ENCODE data around the gene RNF157. TPM values are rescaled to one million over a fixed set of nuclear protein-coding genes. Genes with fewer than 3 reads are reported as not detected.

The RNF157 gene
- total RNA-seq, 2 donors from 2014 or later: 46.6 to 124 TPM

DNA sequence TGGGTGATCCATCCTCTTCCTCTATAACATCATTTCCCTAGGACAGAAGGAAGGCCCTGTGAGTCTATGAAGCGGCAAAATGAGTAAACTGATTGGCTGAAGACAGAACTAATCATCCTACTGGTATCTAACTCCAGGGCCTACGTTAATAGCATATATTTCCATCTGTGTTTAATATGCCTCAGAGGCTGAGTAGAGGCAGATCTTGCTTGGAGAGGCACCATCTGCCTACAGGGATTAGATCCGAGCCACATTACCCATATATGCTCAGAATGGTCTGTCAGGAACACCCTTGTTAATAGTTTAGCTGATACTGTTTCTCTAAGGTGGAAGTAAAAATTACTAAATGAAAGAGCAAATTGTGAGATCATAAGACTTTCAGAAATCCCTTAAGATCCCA is 86.0 kb downstream of the RNF157 start:
- Mint-ChIP-seq H3K9me3 (no peaks in the 10 kb centered on the region), H3K4me3 (no peak overlapping the region), H3K4me1 (ENCODE audit: low read depth in 2 of 2) (peaks cover 0 to 3% of the 10 kb centered on the region in 2 donors), H3K36me3 (no peaks in the 10 kb centered on the region), H3K27ac (peak overlapping the region in 1 of 2 donors; percentile 40), H3K27me3 (no peaks in the 10 kb centered on the region)
- ATAC-seq (no peak), DNase-seq (ENCODE audit: low spot score) (no peak)

DNA sequence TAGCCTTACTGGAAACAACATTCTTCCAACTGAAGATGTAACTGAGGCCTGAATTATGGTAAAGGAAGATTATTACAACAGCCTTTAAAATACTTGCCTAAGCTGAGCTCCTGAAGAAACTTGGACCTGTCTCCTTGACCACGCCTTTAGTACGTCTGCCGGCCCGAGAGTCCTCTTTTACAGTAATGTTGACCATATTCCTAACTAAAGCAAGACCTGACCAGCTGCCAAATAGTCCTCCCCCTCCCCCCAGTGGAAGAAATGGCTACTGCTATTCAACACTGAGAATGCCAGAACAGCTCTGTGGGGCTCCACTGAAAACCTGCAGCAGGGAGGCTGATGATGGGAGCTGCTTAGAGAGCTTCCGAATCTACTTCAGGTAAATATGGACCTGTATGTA is 86.7 kb downstream of the RNF157 start:
- peaks cover 0 to 8% of the 10 kb centered on the region in 2 donors for H3K4me1 Mint-ChIP-seq (ENCODE audit: low read depth in 2 of 2)
- no peak for DNase-seq (ENCODE audit: low spot score)
- no peaks in the 10 kb centered on the region for H3K27me3 Mint-ChIP-seq
- H3K9me3 Mint-ChIP-seq: no peaks in the 10 kb centered on the region
- H3K4me3 Mint-ChIP-seq: no peak overlapping the region
- peak overlapping the region in 1 of 2 donors; percentile 40 for H3K27ac Mint-ChIP-seq
- ATAC-seq: no peak
- H3K36me3 Mint-ChIP-seq: no peaks in the 10 kb centered on the region

DNA sequence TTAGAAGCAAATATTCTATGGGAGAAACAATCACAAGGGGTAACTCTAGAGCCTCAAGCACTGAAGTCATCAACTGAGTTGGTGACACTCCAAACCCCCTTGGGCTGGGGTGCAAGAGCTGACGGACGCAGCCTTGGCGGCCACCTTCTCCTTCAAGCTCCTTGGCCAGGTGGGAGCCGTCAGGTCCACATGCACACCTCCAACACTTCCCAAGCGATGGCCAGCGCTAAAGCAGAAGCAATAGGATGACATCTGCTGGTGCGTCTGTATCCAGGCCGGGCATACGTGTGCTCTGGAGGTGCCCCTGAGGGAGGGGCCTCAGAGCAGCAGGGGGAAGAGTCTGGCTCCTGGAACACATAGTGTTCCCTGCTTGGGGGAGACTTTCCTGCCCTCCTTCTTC is 87.1 kb downstream of the RNF157 start:
- Mint-ChIP-seq H3K4me1 (ENCODE audit: low read depth in 2 of 2) (peaks cover 0 to 9% of the 10 kb centered on the region in 2 donors), H3K27me3 (no peaks in the 10 kb centered on the region), H3K36me3 (no peaks in the 10 kb centered on the region), H3K4me3 (no peak overlapping the region), H3K27ac (no peak overlapping the region), H3K9me3 (no peaks in the 10 kb centered on the region)
- ATAC-seq: no peak
- no peak for DNase-seq (ENCODE audit: low spot score)

DNA sequence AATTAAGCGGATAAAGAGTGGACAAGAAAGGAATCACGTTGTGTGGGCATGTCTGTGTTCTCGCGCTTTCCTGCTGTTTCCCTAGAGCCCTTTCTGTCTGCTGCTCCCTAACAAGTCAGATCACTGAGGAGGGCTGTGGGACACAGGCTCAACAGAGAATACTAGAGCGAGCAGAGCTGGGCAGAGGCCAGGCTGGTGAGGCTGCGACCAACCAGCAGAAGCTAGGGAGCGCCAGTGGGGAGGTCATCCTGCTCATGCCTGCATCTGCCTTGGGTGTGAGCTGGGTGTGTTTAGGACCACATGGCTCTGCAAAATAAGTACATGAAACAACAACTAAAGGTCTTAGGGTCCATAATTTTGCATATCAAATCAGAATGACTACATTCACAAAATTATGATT is 87.7 kb downstream of the RNF157 start:
- Mint-ChIP-seq H3K27ac (peak overlapping the region in 1 of 2 donors; percentile 51), H3K4me1 (ENCODE audit: low read depth in 2 of 2) (peaks cover 0 to 9% of the 10 kb centered on the region in 2 donors)
- DNase-seq (ENCODE audit: low spot score): no peak

DNA sequence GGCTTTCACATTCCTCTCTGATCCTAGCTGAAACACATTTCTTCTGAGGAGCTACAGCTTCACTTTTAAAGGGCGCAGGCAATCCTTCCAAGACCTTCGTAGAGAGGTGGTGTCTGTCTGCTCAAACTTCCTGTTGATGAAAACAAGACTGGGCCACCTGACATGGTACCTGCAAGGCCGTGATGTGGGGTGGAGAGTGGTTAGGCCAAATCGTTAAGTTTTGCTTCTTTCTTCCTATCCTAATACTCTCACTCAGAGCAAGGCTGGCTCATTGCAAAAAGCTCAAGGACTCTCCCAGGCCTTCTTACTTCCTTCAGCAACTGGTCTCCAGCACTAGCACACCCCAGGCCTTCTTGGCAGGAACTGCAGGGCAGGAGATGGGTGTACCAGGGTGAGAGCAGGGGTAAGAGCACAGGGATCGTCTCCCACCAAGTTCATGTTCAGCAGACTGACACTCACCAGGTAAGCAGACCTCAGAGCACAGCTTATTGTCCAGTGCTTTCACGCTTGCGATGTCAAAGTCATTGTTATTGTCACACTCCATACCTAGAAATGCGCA is 88.3 kb downstream of the RNF157 start:
- ATAC-seq: no peak
- Mint-ChIP-seq H3K9me3 (no peaks in the 10 kb centered on the region), H3K27me3 (no peaks in the 10 kb centered on the region), H3K36me3 (no peaks in the 10 kb centered on the region), H3K27ac (peak overlapping the region in 1 of 2 donors; percentile 51), H3K4me3 (no peak overlapping the region), H3K4me1 (ENCODE audit: low read depth in 2 of 2) (peaks cover 4 to 15% of the 10 kb centered on the region in 2 donors)
- DNase-seq (ENCODE audit: low spot score): no peak

More for the DNA sequence above, 87.7 kb downstream of the RNF157 start:
- no peak for ATAC-seq
- Mint-ChIP-seq H3K4me3 (no peak overlapping the region), H3K27me3 (no peaks in the 10 kb centered on the region), H3K36me3 (no peaks in the 10 kb centered on the region), H3K9me3 (no peaks in the 10 kb centered on the region)

DNA sequence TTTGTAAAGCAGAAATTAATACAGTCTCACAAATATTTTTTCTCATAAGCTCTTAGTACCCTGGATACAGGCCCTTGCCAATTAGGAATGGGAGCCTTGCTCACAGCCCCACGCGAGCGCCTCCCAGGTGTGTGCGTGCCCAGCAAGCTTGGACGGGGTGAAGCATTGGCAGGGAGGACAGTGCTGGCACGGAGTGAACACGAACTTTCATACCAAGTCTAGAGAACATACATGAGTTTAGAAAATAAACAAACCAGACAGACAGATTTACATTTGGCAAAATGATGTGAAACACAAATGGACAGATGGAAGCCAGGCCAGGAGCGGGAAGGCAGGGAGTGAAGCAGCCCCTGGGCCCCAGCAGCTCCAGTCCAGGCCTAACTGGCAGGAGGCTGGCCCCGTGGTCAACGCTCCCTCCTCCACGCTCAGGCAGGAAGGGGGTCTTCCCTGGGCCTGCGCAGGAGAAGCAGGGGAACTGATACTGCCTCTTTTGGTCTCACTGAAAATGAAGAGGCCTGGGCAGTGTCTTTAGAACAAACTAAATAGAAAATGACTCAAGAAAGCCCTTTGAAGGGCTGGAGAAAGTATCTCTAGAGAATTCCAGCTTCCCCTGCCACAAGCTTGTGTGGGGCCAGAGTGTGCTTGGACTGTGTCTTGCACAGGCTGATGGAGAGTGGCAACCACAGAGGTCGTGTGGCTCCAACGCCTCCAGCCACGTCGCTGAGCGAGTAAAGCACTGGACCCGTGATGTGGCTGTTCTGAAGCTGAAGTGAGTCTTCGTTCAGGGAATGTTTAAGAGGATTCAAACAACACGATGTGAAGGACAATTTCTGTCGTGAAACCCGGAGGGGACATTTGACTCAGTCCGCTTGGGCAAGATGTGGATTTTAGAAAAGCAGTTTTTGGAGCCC is 89.3 kb downstream of the RNF157 start:
- H3K36me3 Mint-ChIP-seq: no peaks in the 10 kb centered on the region
- no peaks in the 10 kb centered on the region for H3K9me3 Mint-ChIP-seq
- H3K4me3 Mint-ChIP-seq: no peak overlapping the region
- peak overlapping the region in 1 of 2 donors; percentile 64 for H3K27ac Mint-ChIP-seq
- ATAC-seq: no peak
- DNase-seq (ENCODE audit: low spot score): no peak
- no peaks in the 10 kb centered on the region for H3K27me3 Mint-ChIP-seq
- peaks cover 13 to 25% of the 10 kb centered on the region in 2 donors for H3K4me1 Mint-ChIP-seq (ENCODE audit: low read depth in 2 of 2)

DNA sequence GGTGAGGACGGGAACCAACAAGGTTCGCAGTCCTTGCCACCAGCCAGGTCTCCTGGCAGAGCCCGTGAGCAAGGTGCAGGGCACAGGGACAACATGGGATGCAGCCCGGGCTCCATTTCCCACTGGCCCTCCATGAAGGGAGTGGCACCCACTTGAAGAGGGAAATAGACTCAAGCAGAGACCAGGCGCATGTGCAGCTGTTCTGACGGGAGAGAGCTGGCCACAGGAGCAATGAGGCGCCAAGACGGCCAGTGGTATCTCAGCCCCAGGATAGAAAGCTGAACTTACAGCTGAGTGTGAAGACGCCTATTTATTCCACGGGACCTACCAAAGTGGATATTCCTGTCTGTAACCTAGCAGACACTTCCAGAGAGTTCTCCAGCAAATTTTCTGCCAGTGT is 91.1 kb downstream of the RNF157 start:
- Mint-ChIP-seq H3K27ac (no peak overlapping the region), H3K9me3 (no peaks in the 10 kb centered on the region), H3K36me3 (no peaks in the 10 kb centered on the region), H3K4me1 (ENCODE audit: low read depth in 2 of 2) (peaks cover 28 to 42% of the 10 kb centered on the region in 2 donors), H3K4me3 (no peak overlapping the region), H3K27me3 (no peaks in the 10 kb centered on the region)
- DNase-seq (ENCODE audit: low spot score) (no peak), ATAC-seq (no peak)

DNA sequence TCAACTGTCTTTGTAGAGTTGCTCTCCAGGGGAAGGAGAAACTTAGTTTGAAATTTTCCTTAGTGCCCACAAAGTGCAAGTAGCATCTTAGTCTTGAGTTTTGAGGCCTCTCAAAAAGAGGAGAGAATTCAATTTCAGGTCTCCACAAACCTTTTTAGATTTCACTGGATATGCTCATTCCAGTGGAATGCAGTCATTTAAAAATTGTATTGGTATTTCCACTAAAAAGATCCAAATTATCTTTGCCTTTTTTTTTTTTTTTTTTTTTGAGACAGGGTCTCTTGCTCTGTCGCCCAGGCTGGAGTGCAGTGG is 92.3 kb downstream of the RNF157 start:
- Mint-ChIP-seq H3K27me3 (no peaks in the 10 kb centered on the region), H3K4me3 (no peak overlapping the region), H3K4me1 (ENCODE audit: low read depth in 2 of 2) (peaks cover 37 to 52% of the 10 kb centered on the region in 2 donors), H3K36me3 (no peaks in the 10 kb centered on the region), H3K27ac (peak overlapping the region; percentile 98 to 99), H3K9me3 (no peaks in the 10 kb centered on the region)
- DNase-seq (ENCODE audit: low spot score) (no peak), ATAC-seq (no peak)

DNA sequence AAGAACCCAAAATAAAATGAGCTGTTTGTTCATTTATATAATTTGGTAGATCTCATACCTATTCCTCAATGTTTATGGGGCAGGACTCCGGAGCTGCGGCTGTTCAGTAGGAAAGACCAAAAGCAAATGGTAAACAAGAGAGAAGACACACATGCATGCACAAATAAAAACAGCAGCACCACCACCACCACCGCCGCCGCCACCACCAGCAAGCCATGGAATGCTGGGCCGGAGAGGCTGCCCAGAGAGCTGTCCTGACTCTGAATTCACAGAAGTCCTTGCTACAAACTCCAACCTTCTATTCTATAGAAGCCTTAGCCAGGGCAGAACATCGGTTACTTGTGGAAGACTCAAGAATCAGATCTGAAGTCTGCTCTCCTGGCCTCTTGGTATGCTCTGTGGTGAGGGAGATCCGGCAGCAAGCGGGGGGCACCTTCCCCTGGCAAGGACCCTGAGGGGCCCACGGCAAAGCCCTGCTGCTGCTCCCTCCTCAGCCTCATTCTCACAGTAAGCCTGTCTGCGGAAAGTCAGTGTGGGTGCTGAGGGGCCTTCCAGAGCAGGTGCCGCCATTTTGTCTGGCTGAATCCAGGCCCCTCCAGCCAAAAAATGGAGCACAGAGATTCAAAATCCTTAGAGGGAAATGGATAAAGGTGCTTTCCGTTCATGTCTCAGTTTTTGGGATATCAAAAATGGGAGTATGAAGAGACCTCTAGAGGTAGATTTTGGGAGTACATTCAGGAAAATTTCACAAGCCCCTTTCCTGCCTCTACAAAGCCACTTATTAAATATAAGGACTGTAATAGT is 92.9 kb downstream of the RNF157 start:
- Mint-ChIP-seq H3K27me3 (no peaks in the 10 kb centered on the region), H3K4me3 (no peak overlapping the region), H3K9me3 (no peaks in the 10 kb centered on the region), H3K27ac (peak overlapping the region; percentile 98 to 99), H3K36me3 (no peaks in the 10 kb centered on the region), H3K4me1 (ENCODE audit: low read depth in 2 of 2) (peaks cover 43 to 58% of the 10 kb centered on the region in 2 donors)
- DNase-seq (ENCODE audit: low spot score): peak; percentile 26
- no peak for ATAC-seq

DNA sequence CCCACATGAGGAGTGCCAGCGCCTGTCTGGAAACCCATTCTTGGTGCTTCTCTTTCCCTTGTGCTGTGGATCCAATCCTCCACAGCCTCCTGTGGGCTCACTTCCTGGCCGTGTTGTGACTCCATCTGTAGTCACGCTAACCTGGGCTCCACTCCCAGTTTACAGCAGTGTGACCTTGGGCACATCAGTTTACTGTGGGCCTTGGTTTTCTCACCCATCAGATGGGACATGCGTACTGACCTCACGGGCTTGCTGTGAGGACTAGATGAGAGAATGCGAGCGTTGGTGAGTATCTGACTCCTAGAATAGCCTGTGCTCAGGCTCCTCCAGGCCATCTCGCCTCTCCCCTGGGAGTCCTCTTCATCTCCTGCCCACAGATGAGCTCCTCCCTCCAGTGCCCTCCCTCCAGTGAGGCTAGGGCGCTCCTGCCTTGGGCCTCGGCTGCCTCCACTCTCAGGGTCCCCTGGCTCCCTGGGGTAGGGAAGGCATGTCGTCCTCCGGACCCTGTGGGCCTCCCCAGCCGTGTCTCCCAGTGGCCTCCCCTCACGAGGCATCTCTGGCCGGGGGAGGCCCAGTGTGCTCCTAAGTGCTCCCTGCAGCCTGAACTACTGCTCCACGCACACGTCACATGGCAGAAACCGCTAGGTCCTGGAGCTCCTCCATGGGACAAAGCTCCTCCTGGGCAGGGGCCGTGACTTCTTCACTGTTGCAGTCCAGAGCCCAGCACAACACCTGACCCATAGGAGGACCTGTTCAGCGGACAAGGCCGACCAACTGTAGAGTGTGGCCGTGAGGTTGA is 94.0 kb downstream of the RNF157 start:
- H3K9me3 Mint-ChIP-seq: no peaks in the 10 kb centered on the region
- peak; percentile 60 to 69 for ATAC-seq
- DNase-seq (ENCODE audit: low spot score): peak; percentile 69
- H3K4me1 Mint-ChIP-seq (ENCODE audit: low read depth in 2 of 2): peaks cover 54 to 62% of the 10 kb centered on the region in 2 donors
- no peaks in the 10 kb centered on the region for H3K36me3 Mint-ChIP-seq
- H3K4me3 Mint-ChIP-seq: peak overlapping the region; percentile 86
- H3K27ac Mint-ChIP-seq: peak overlapping the region; percentile 98 to 99
- H3K27me3 Mint-ChIP-seq: no peaks in the 10 kb centered on the region

DNA sequence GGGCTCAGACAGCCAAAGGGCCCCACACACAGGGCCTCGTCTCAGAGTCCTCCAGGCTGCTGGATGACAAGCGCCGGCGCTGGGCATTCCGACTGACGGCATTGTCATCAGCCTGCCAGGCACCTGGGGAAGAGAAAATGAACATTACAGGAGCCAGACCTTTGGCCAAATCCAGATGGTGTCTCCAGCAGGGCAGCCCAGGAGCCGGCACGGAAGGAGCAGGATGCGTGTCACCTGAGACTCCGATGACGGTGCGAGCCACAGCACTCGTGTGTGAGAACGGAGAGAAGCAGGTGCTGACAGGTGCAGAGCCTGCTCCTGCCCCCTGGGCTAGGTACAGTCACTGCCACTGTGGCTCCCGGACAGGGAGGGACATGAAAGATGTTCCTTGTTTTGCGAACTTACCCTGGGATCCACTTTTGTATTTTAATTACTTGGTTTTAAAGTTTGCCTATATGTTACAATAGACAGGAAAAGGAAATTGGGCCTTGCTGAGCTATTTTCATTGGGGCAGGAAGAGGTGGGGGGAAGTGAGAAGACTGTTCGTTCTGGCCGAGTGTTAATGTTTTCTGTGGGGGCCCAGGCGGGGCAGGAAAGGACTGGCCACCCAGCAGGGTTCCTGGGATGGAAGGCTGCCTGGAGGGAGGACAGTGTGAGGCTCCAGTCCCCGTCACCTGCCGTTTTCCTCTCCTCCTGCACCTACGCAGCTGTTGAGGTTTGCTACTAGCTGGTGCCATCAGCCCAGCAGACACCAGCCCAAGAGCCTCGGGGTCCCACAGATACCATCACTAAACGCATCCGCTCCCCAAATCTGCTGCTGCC is 94.9 kb downstream of the RNF157 start:
- H3K27ac Mint-ChIP-seq: peak overlapping the region; percentile 98 to 99
- H3K27me3 Mint-ChIP-seq: no peaks in the 10 kb centered on the region
- H3K9me3 Mint-ChIP-seq: no peaks in the 10 kb centered on the region
- DNase-seq (ENCODE audit: low spot score) (peak; percentile 67), ATAC-seq (peak; percentile 13 to 41)
- peak overlapping the region; percentile 86 for H3K4me3 Mint-ChIP-seq
- H3K36me3 Mint-ChIP-seq: no peaks in the 10 kb centered on the region
- H3K4me1 Mint-ChIP-seq (ENCODE audit: low read depth in 2 of 2): peaks cover 54 to 60% of the 10 kb centered on the region in 2 donors

DNA sequence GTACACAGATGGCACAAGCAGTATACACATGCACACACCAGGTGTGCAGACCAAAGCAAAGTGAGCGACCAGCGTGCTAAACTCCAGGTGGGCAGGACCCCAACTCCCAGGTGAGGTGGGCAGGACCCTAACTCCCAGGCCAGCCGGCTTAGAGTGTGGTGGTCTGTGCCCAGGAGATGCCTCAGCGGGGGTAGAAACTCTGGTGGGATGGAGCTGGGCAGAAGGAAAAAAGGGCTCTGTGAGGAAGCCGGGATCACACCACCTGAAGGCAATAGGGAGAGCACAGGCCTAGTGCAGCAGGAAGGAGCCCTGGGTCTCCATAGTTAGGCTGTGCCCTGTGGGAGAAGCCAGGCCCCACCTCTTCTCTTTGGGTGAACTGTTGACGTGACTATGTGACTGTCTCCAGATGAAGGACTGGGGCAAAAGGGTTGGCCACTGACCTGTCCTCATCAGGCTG is 97.7 kb downstream of the RNF157 start:
- Mint-ChIP-seq H3K27me3 (peaks cover 0 to 4% of the 10 kb centered on the region in 2 donors), H3K4me1 (ENCODE audit: low read depth in 2 of 2) (peaks cover 54 to 59% of the 10 kb centered on the region in 2 donors), H3K9me3 (no peaks in the 10 kb centered on the region), H3K36me3 (no peaks in the 10 kb centered on the region), H3K27ac (peak overlapping the region; percentile 79 to 99), H3K4me3 (peak overlapping the region; percentile 74)
- no peak for ATAC-seq
- peak; percentile 54 for DNase-seq (ENCODE audit: low spot score)

Data from natural killer cell treated with Interleukin-12 subunit alpha and Interleukin-12 subunit beta and Interleukin-15 and Interleukin-18, amount 100 ng/mL, for 72 hours (primary cell).